ENCODE data around the gene CFC1B.
"Not testable (repeated sequence)": the region's sequence is repeated elsewhere in the genome, so short reads cannot be mapped to it uniquely, and the experiment has no call there.

CFC1B gene

GRCh38 chr2:130531225-130531624 is 10.2 kb downstream of the CFC1B start:
- not testable (repeated sequence) for H3K36me3 ChIP-seq (ENCODE audit: control insufficient read depth in 5 of 5, insufficient read depth in 5 of 5, low read length in 5 of 5); H3K9me3 ChIP-seq (ENCODE audit: control insufficient read depth in 5 of 5, low read length in 5 of 5); H3K4me1 ChIP-seq (ENCODE audit: control insufficient read depth in 5 of 5, insufficient read depth in 5 of 5, low read length in 5 of 5); H3K27me3 ChIP-seq (ENCODE audit: control insufficient read depth in 5 of 5, insufficient read depth in 4 of 5, low read length in 5 of 5); H3K27ac ChIP-seq (ENCODE audit: low read depth, low read length); H3K4me3 ChIP-seq (ENCODE audit: low read depth in 1 of 5, low read length in 5 of 5); H3K9ac ChIP-seq (ENCODE audit: low read length in 5 of 5)

GRCh38 chr2:130531672-130532071 is 10.7 kb downstream of the CFC1B start:
- not testable (repeated sequence) for H3K4me1 ChIP-seq (ENCODE audit: control insufficient read depth in 5 of 5, insufficient read depth in 5 of 5, low read length in 5 of 5); H3K9ac ChIP-seq (ENCODE audit: low read length in 5 of 5); H3K4me3 ChIP-seq (ENCODE audit: low read depth in 1 of 5, low read length in 5 of 5); H3K27me3 ChIP-seq (ENCODE audit: control insufficient read depth in 5 of 5, insufficient read depth in 4 of 5, low read length in 5 of 5); H3K9me3 ChIP-seq (ENCODE audit: control insufficient read depth in 5 of 5, low read length in 5 of 5); H3K27ac ChIP-seq (ENCODE audit: low read depth, low read length); H3K36me3 ChIP-seq (ENCODE audit: control insufficient read depth in 5 of 5, insufficient read depth in 5 of 5, low read length in 5 of 5)

- H3K27me3 ChIP-seq (ENCODE audit: control insufficient read depth in 5 of 5, insufficient read depth in 4 of 5, low read length in 5 of 5); H3K4me3 ChIP-seq (ENCODE audit: low read depth in 1 of 5, low read length in 5 of 5); H3K9ac ChIP-seq (ENCODE audit: low read length in 5 of 5); H3K36me3 ChIP-seq (ENCODE audit: control insufficient read depth in 5 of 5, insufficient read depth in 5 of 5, low read length in 5 of 5); H3K4me1 ChIP-seq (ENCODE audit: control insufficient read depth in 5 of 5, insufficient read depth in 5 of 5, low read length in 5 of 5); H3K27ac ChIP-seq (ENCODE audit: low read depth, low read length); H3K9me3 ChIP-seq (ENCODE audit: control insufficient read depth in 5 of 5, low read length in 5 of 5): not testable (repeated sequence)
Observed at GRCh38 chr2:130536654-130537053, 15.6 kb downstream of the CFC1B start.

GRCh38 chr2:130538271-130538670 is 17.2 kb downstream of the CFC1B start:
- not testable (repeated sequence) for H3K4me3 ChIP-seq (ENCODE audit: low read depth in 1 of 5, low read length in 5 of 5); H3K27ac ChIP-seq (ENCODE audit: low read depth, low read length); H3K36me3 ChIP-seq (ENCODE audit: control insufficient read depth in 5 of 5, insufficient read depth in 5 of 5, low read length in 5 of 5); H3K27me3 ChIP-seq (ENCODE audit: control insufficient read depth in 5 of 5, insufficient read depth in 4 of 5, low read length in 5 of 5); H3K9ac ChIP-seq (ENCODE audit: low read length in 5 of 5); H3K4me1 ChIP-seq (ENCODE audit: control insufficient read depth in 5 of 5, insufficient read depth in 5 of 5, low read length in 5 of 5); H3K9me3 ChIP-seq (ENCODE audit: control insufficient read depth in 5 of 5, low read length in 5 of 5)

- H3K9me3 ChIP-seq (ENCODE audit: control insufficient read depth in 5 of 5, low read length in 5 of 5); H3K27me3 ChIP-seq (ENCODE audit: control insufficient read depth in 5 of 5, insufficient read depth in 4 of 5, low read length in 5 of 5); H3K4me1 ChIP-seq (ENCODE audit: control insufficient read depth in 5 of 5, insufficient read depth in 5 of 5, low read length in 5 of 5); H3K9ac ChIP-seq (ENCODE audit: low read length in 5 of 5); H3K4me3 ChIP-seq (ENCODE audit: low read depth in 1 of 5, low read length in 5 of 5); H3K36me3 ChIP-seq (ENCODE audit: control insufficient read depth in 5 of 5, insufficient read depth in 5 of 5, low read length in 5 of 5); H3K27ac ChIP-seq (ENCODE audit: low read depth, low read length): not testable (repeated sequence)
Observed at GRCh38 chr2:130542789-130543188, 21.8 kb downstream of the CFC1B start.

GRCh38 chr2:130543785-130544528 is 22.9 kb downstream of the CFC1B start:
- not testable (repeated sequence) for H3K27me3 ChIP-seq (ENCODE audit: control insufficient read depth in 5 of 5, insufficient read depth in 4 of 5, low read length in 5 of 5); H3K36me3 ChIP-seq (ENCODE audit: control insufficient read depth in 5 of 5, insufficient read depth in 5 of 5, low read length in 5 of 5); H3K4me3 ChIP-seq (ENCODE audit: low read depth in 1 of 5, low read length in 5 of 5); H3K9ac ChIP-seq (ENCODE audit: low read length in 5 of 5); H3K9me3 ChIP-seq (ENCODE audit: control insufficient read depth in 5 of 5, low read length in 5 of 5); H3K27ac ChIP-seq (ENCODE audit: low read depth, low read length); H3K4me1 ChIP-seq (ENCODE audit: control insufficient read depth in 5 of 5, insufficient read depth in 5 of 5, low read length in 5 of 5)

GRCh38 chr2:130544978-130545377 is 24.0 kb downstream of the CFC1B start:
- not testable (repeated sequence) for H3K9ac ChIP-seq (ENCODE audit: low read length in 5 of 5); H3K36me3 ChIP-seq (ENCODE audit: control insufficient read depth in 5 of 5, insufficient read depth in 5 of 5, low read length in 5 of 5); H3K27me3 ChIP-seq (ENCODE audit: control insufficient read depth in 5 of 5, insufficient read depth in 4 of 5, low read length in 5 of 5); H3K27ac ChIP-seq (ENCODE audit: low read depth, low read length); H3K4me1 ChIP-seq (ENCODE audit: control insufficient read depth in 5 of 5, insufficient read depth in 5 of 5, low read length in 5 of 5); H3K4me3 ChIP-seq (ENCODE audit: low read depth in 1 of 5, low read length in 5 of 5); H3K9me3 ChIP-seq (ENCODE audit: control insufficient read depth in 5 of 5, low read length in 5 of 5)

GRCh38 chr2:130548418-130548817 is 27.4 kb downstream of the CFC1B start:
- H3K36me3 ChIP-seq (ENCODE audit: control insufficient read depth in 5 of 5, insufficient read depth in 5 of 5, low read length in 5 of 5); H3K27me3 ChIP-seq (ENCODE audit: control insufficient read depth in 5 of 5, insufficient read depth in 4 of 5, low read length in 5 of 5); H3K9me3 ChIP-seq (ENCODE audit: control insufficient read depth in 5 of 5, low read length in 5 of 5); H3K27ac ChIP-seq (ENCODE audit: low read depth, low read length); H3K4me3 ChIP-seq (ENCODE audit: low read depth in 1 of 5, low read length in 5 of 5); H3K4me1 ChIP-seq (ENCODE audit: control insufficient read depth in 5 of 5, insufficient read depth in 5 of 5, low read length in 5 of 5); H3K9ac ChIP-seq (ENCODE audit: low read length in 5 of 5): not testable (repeated sequence)

GRCh38 chr2:130549475-130549874 is 28.5 kb downstream of the CFC1B start:
- H3K4me1 ChIP-seq (ENCODE audit: control insufficient read depth in 5 of 5, insufficient read depth in 5 of 5, low read length in 5 of 5); H3K9ac ChIP-seq (ENCODE audit: low read length in 5 of 5); H3K36me3 ChIP-seq (ENCODE audit: control insufficient read depth in 5 of 5, insufficient read depth in 5 of 5, low read length in 5 of 5); H3K27me3 ChIP-seq (ENCODE audit: control insufficient read depth in 5 of 5, insufficient read depth in 4 of 5, low read length in 5 of 5); H3K9me3 ChIP-seq (ENCODE audit: control insufficient read depth in 5 of 5, low read length in 5 of 5); H3K27ac ChIP-seq (ENCODE audit: low read depth, low read length); H3K4me3 ChIP-seq (ENCODE audit: low read depth in 1 of 5, low read length in 5 of 5): not testable (repeated sequence)

GRCh38 chr2:130554178-130554577 is 33.2 kb downstream of the CFC1B start:
- not testable (repeated sequence) for H3K9ac ChIP-seq (ENCODE audit: low read length in 5 of 5); H3K4me1 ChIP-seq (ENCODE audit: control insufficient read depth in 5 of 5, insufficient read depth in 5 of 5, low read length in 5 of 5); H3K27ac ChIP-seq (ENCODE audit: low read depth, low read length); H3K36me3 ChIP-seq (ENCODE audit: control insufficient read depth in 5 of 5, insufficient read depth in 5 of 5, low read length in 5 of 5); H3K9me3 ChIP-seq (ENCODE audit: control insufficient read depth in 5 of 5, low read length in 5 of 5); H3K4me3 ChIP-seq (ENCODE audit: low read depth in 1 of 5, low read length in 5 of 5); H3K27me3 ChIP-seq (ENCODE audit: control insufficient read depth in 5 of 5, insufficient read depth in 4 of 5, low read length in 5 of 5)

GRCh38 chr2:130556441-130556840 is 35.4 kb downstream of the CFC1B start:
- not testable (repeated sequence) for H3K36me3 ChIP-seq (ENCODE audit: control insufficient read depth in 5 of 5, insufficient read depth in 5 of 5, low read length in 5 of 5); H3K27me3 ChIP-seq (ENCODE audit: control insufficient read depth in 5 of 5, insufficient read depth in 4 of 5, low read length in 5 of 5); H3K9me3 ChIP-seq (ENCODE audit: control insufficient read depth in 5 of 5, low read length in 5 of 5); H3K9ac ChIP-seq (ENCODE audit: low read length in 5 of 5); H3K27ac ChIP-seq (ENCODE audit: low read depth, low read length); H3K4me1 ChIP-seq (ENCODE audit: control insufficient read depth in 5 of 5, insufficient read depth in 5 of 5, low read length in 5 of 5); H3K4me3 ChIP-seq (ENCODE audit: low read depth in 1 of 5, low read length in 5 of 5)
